ENCODE measurements around the gene RETSAT.

RETSAT gene

GRCh38 chr2:85394976-85395375, 40.6 kb upstream of the RETSAT start:
- no peak for DNase-seq
- Histone ChIP-seq H3K27me3 (replicated peaks) (no peaks in the 10 kb centered on the region), H3K27ac (no peak overlapping the region), H3K4me3 (ENCODE audit: low read depth, low read length) (no peak overlapping the region), H3K36me3 (replicated peaks) (peaks cover 8% of the 10 kb centered on the region)
- in situ Hi-C loops (cut with HindIII; ENCODE audit: low pct_ligation_motif_present, low sequenced_read_pairs): no loop called here
- no peak for TF ChIP-seq CTCF (IDR thresholded peaks at IDR 0.05; ENCODE audit: low read depth, low read length, missing control alignments)

- H3K36me3 ChIP-seq (replicated peaks): peaks cover 9% of the 10 kb centered on the region
- H3K4me3 ChIP-seq (ENCODE audit: low read depth, low read length): no peak overlapping the region
- DNase-seq: no peak
- in situ Hi-C loops (cut with HindIII; ENCODE audit: low pct_ligation_motif_present, low sequenced_read_pairs): no loop called here
- no peak overlapping the region for H3K27ac ChIP-seq
- H3K27me3 ChIP-seq (replicated peaks): no peaks in the 10 kb centered on the region
- TF ChIP-seq CTCF (IDR thresholded peaks at IDR 0.05; ENCODE audit: low read depth, low read length, missing control alignments): no peak
Measured at GRCh38 chr2:85394261-85394681, 39.9 kb upstream of the RETSAT start.

- Histone ChIP-seq H3K27me3 (replicated peaks) (no peaks in the 10 kb centered on the region), H3K27ac (no peak overlapping the region), H3K36me3 (replicated peaks) (peaks cover 11% of the 10 kb centered on the region), H3K4me3 (ENCODE audit: low read depth, low read length) (no peak overlapping the region)
- in situ Hi-C loops (cut with HindIII; ENCODE audit: low pct_ligation_motif_present, low sequenced_read_pairs): no loop called here
- TF ChIP-seq CTCF (IDR thresholded peaks at IDR 0.05; ENCODE audit: low read depth, low read length, missing control alignments): no peak
- no peak for DNase-seq
Measured at GRCh38 chr2:85393836-85394235, 39.5 kb upstream of the RETSAT start.

GRCh38 chr2:85390941-85391669, 36.8 kb upstream of the RETSAT start:
- in situ Hi-C loops (cut with HindIII; ENCODE audit: low pct_ligation_motif_present, low sequenced_read_pairs): no loop called here
- H3K36me3 ChIP-seq (replicated peaks): peaks cover 14% of the 10 kb centered on the region
- no peak for DNase-seq
- H3K4me3 ChIP-seq (ENCODE audit: low read depth, low read length): no peak overlapping the region
- TF ChIP-seq CTCF (IDR thresholded peaks at IDR 0.05; ENCODE audit: low read depth, low read length, missing control alignments): peak; percentile 91
- H3K27me3 ChIP-seq (replicated peaks): no peaks in the 10 kb centered on the region
- H3K27ac ChIP-seq: no peak overlapping the region

GRCh38 chr2:85388878-85389538, 34.7 kb upstream of the RETSAT start:
- Histone ChIP-seq H3K27ac (no peak overlapping the region), H3K36me3 (replicated peaks) (peaks cover 18% of the 10 kb centered on the region), H3K27me3 (replicated peaks) (no peaks in the 10 kb centered on the region), H3K4me3 (ENCODE audit: low read depth, low read length) (no peak overlapping the region)
- TF ChIP-seq CTCF (IDR thresholded peaks at IDR 0.05; ENCODE audit: low read depth, low read length, missing control alignments): no peak
- DNase-seq: no peak
- in situ Hi-C loops (cut with HindIII; ENCODE audit: low pct_ligation_motif_present, low sequenced_read_pairs): no loop called here
